HG03565 (cell line): Measurements from ENCODE around the gene MAP3K19.
"Not testable (repeated sequence)": the region's sequence is repeated elsewhere in the genome, so short reads cannot be mapped to it uniquely, and the experiment has no call there.

ENCODE experiments used
- ATAC-seq: cut with Tn5 transposase; IDR thresholded peaks from one replicate; pipeline ENCODE4 v1.9.1; 2021; ENCODE audit warnings: mild to moderate bottlenecking, moderate library complexity; ENCODE audit not compliant: unreplicated experiment

Gene MAP3K19, protein sequence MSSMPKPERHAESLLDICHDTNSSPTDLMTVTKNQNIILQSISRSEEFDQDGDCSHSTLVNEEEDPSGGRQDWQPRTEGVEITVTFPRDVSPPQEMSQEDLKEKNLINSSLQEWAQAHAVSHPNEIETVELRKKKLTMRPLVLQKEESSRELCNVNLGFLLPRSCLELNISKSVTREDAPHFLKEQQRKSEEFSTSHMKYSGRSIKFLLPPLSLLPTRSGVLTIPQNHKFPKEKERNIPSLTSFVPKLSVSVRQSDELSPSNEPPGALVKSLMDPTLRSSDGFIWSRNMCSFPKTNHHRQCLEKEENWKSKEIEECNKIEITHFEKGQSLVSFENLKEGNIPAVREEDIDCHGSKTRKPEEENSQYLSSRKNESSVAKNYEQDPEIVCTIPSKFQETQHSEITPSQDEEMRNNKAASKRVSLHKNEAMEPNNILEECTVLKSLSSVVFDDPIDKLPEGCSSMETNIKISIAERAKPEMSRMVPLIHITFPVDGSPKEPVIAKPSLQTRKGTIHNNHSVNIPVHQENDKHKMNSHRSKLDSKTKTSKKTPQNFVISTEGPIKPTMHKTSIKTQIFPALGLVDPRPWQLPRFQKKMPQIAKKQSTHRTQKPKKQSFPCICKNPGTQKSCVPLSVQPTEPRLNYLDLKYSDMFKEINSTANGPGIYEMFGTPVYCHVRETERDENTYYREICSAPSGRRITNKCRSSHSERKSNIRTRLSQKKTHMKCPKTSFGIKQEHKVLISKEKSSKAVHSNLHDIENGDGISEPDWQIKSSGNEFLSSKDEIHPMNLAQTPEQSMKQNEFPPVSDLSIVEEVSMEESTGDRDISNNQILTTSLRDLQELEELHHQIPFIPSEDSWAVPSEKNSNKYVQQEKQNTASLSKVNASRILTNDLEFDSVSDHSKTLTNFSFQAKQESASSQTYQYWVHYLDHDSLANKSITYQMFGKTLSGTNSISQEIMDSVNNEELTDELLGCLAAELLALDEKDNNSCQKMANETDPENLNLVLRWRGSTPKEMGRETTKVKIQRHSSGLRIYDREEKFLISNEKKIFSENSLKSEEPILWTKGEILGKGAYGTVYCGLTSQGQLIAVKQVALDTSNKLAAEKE (N-terminal part only)

GRCh38 chr2:135047300-135047699 is at the start of gene MAP3K19:
TSS of gene MAP3K19 (minus strand) at chr2:135047447. CDS start at chr2:135024647, 22,800 bp downstream.
- no peak for ATAC-seq

DNA sequence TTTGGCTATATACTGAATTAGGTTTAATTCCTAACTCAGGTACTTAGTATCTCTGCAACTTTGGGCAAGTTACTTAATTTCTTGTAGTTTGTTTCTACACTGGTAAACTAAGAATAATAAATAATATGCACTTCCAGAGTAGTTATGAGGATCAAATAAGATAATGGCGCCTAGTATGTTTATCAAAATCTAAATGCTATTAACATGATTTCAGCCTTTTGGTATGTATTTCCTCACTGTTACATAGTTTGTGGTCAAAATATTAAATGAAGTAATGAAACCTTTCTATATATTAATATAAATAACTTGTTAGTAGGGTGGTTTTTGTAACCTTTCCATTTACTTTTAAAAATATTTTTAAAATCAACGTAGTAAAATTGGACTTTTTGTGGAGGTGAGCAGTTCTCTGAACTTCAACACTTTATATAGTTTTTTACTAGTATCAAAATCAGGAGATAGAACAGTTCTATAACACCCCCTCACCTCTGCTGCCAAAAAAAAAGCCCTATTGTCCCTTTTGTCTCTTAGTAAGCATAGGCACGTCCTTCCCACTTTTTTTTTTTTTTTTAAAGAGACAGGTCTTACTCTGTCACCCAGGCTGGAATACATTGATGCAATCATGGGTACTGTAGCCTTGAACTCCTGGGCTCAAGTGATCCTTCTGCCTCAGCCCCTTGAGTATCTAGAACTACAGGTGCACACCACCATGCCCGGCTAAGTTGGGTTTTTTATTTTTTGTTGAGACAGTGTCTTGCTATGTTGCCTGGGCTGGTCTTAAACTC is 49.6 kb upstream of the MAP3K19 start:
- no peak for ATAC-seq

GRCh38 chr2:135095591-135095990 is 48.3 kb upstream of the MAP3K19 start:
- no peak for ATAC-seq

DNA sequence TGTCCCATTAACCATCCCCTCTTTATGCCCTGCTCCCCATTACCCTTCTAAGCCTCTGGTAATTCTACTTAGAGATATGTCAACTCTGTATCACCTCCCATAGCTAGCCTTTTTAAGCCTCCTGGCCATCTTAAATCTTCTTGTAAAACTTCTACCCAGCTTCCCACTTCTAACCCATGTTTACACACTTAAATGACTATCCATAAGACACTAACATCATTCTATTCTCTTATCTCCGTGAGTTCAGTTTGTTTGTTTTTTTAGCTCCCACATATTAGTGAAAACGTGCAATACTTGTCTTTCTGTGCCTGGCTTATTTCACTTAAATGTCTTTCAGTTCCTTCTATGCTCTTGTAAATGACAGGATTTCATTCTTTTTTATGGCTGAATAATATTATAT is 47.3 kb upstream of the MAP3K19 start:
- ATAC-seq = no peak

DNA sequence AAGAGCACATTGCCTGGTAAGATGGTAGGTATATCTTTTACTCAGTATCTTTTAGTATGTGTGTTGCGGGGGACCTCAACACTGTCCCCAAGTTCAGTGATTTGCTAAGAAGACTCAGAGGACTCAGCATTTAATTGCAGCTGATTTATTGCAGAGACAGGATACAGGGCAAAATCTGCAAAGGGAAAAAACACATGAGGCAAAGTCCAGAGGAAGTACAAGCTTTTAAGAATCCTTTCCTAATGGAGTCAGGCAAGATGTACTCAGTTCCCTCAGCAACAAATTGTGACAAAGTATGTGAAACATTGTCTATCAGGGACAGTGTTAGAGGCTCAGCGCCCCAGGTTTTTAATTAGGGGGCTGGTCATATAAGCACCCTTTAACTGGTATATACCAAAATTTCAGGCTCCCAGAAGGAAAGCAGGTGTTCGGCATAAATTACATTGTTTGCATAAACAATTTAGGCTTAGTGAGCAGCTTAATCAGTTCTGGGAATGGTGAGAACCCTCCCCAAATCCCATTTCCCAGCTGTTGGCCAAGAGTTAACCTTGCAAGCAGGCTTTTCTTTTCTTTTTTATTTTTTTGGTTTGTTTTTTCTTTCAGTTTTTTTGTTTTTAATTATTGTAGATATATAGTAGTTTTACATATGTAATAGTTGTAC is 46.6 kb upstream of the MAP3K19 start:
- ATAC-seq = no peak

DNA sequence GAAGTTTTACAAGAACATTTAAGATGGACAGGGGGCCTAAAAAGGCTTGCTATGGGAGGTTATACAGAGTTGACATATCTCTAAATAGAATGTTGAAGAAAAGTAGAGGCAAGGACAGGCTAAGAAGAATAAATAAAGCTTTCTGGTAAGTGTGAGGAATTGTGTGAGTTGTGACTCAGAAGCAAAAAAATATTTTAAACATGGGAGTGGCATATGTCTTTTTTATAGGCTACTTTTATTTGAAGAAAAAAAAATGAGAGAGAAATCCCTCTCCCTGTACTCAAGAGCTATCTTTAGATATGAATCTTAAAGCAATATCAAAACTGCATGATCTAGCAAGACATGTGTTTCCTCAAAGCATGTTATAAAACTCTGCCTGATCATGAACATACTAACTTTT is 45.9 kb upstream of the MAP3K19 start:
- ATAC-seq = no peak

- ATAC-seq = no peak
Observed at GRCh38 chr2:135091681-135092080, 44.4 kb upstream of the MAP3K19 start.

- ATAC-seq = not testable (repeated sequence)
Observed at GRCh38 chr2:135089597-135089996, 42.4 kb upstream of the MAP3K19 start.

DNA sequence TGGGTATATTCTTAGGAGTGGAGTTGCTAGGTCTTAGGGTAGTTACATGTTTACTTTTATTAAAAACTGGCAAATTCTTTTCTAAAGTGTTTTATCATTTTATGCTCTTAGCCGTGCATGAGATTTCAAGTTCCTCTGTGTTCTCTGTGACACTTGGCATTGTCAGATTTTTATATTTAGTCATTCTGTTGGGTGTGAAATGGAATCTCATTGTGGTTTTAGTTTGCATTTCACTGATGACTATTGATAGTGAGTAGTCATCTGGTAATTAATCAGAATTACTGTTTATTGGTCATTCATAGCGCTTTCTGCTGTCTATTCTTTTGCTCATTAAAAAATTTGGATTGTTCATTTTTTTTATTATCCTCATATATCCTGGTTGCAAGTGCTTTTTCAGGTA is 39.0 kb upstream of the MAP3K19 start:
- ATAC-seq = no peak

GRCh38 chr2:135078417-135078816 is 31.2 kb upstream of the MAP3K19 start:
- no peak for ATAC-seq

GRCh38 chr2:135076556-135076955 is 29.3 kb upstream of the MAP3K19 start:
- ATAC-seq = no peak

DNA sequence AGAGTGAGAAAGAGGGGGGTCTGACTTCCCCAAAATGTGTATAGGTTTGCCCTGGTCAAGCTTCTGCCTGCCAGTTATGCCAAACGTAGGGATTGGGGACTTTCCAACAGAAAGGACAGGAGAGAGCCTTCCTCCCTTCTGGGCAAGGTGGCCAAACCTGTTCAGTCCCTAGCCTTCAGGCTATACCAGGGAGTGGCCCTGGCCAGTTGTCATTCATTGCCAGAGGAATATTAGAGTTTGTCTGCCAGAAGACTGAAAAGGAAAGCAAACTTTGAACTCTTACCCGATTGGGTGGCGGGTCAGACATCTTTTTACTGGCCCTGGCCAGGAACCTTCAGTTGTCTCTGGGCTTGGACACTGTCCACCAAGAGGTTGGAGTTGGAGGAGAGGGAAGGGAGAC is 27.0 kb upstream of the MAP3K19 start:
- ATAC-seq = no peak

DNA sequence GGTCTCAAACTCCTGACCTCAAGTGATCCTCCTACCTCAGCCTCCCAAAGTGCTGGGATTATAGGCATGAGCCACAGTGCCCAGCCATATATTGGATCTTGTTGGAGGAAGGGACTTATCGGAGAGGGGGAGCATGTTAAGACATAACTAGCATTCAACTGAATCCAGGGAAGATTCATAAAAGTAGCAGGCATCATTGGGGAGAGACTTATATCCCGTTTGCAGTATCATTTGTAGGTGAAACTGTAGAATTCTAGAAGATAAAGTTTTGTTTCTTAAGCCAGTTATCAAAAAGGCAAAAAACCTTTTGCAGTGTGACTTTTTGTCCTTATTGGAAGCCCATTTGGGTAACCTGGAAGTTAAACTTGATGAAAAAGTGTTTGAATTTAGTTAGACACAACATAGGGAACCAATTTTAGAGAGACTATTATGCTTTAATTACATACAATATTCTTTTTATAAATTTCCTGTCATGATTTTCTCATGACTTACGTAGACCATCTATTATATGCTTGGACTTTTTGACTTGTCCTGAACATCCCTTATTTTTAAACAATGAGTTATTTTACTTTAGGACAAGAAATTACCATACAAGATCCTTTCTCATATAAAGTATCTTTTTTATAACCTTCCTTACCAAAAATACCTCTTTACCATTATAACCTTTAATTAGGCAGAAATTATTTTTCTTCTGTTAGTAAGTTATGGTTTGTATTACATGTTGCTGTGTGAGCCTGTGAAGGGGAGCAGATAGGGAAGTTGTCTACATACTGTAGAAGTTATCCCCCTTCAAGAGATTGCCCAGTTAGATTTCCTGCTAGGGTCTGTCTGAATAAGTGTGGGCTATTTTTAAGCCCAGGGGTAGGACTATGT is 25.1 kb upstream of the MAP3K19 start:
- no peak for ATAC-seq

DNA sequence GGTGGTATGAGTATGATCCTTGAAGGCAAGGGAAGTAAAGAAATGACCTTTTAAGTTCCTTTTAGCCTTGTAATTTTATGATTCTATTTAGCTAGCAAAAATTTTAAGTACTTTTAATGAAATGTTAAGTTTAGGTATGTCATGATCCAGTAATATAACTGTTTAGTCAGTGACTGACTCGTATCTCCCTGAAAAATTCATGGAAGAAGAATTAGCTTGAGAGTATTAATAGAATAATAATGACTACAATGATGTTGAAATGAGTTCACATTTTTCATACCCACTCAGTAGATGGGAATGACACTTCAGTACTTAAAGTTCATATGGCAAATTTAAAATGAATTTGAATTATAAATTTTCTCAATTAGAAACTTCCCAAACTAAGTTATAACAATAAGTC is 19.5 kb upstream of the MAP3K19 start:
- no peak for ATAC-seq

DNA sequence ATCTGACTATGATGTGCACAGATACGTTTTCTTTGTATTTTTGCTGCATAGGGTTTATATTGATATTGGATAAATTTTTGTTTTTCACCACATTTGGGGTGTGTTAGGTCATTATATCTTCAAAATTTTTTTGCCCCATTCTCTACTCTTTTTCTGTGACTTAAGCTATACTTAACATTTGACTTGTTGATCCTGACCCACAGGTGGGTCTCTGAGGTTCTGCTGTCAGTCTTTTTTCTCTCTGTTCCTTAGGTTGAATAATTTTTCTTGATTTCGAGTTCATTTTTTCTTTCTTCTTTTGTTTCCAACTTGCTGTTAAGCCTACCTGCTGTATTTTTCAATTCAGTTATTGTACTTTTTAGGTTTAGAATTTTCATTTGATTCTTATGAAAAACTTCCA is 16.9 kb upstream of the MAP3K19 start:
- no peak for ATAC-seq

DNA sequence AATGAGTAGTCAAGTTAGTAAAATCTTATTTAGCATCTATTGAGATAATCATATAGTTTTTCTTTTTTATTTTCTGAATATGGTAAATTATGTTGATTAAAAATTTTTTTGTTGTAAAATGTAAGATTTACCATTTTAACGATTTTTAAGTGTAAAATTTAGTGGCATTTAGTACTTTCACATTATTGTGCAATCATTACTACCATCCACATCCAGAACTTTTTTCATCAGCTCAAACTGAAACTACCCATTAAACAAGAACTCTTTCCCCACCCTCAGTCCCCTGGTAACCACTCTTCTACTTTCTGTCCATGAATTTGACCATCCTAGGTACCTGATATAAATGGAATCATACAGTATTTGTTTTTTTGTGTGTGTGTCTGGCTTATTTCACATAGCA is 16.0 kb upstream of the MAP3K19 start:
- ATAC-seq = no peak

DNA sequence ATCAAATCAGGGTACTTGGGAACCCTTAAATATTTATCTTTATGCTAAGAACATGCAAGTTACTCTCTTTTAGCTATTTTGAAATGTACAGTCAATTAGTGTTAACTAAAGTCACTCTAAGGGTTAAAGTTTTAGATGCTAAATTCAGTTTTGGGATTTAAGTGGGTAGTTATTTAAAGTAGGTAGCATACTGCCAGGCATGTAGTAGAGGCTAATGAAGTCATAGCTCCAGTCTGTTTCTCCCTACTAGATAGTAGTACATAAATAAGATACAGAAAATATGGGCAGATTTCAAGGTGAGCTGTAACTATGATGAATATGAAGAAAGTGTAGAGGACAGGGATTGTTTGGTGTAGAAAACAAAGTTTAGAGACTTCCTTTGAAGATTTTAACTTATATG is 12.3 kb upstream of the MAP3K19 start:
- no peak for ATAC-seq

DNA sequence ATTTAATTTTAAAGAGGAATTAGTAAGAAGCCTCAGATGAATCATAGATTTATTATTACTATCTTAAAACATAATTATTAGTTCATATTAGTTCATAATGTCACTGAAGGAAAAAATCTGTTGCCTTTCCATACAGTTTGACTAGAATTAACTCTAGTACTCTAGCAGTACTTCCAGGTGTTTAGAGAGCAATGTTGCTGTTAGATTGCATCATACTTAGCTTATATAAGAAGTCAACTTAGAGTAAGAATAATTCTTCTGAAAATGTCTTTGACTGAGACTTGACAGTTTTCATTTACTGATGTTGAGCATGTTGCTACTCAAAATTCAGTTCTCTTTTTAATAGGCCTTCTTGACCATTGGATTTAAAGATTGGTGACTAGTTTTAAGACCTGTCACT is 9.5 kb upstream of the MAP3K19 start:
- ATAC-seq = no peak

DNA sequence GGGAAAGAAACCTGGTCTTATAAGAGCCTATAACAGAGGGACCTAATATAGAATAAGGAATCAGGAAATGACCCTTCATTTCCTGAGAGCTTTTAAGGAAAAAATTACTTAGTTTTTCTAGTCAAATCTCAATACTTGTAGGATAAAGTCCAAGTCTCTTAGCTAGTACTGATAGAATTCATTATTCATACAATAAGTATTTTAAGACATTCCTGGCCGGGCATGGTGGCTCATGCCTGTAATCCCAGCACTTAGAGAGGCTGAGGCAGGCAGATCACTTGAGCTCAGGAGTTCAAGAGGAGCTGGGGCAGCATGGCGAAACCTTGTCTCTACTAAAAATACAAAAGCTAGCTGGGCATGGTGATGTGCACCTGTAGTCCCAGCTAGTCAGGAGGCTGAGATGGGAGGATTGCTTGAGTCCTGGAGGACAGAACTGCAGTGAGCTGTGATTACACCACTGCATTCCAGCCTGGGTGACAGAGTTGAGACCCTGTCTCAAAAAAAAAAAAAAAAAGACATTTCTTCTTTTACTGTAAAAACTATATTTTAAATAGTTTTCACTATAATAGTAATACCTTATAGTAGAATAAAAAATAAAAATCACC is 8.0 kb upstream of the MAP3K19 start:
- no peak for ATAC-seq
